Measurements from ENCODE around the gene MAML2. TPM values are rescaled to one million over a fixed set of nuclear protein-coding genes. Genes with fewer than 3 reads are reported as not detected.
A peak's percentile ranks its signal among the peaks of the same experiment; 100 is the strongest.

The MAML2 gene
- total and polyA plus RNA-seq, 2 of the 13 experiments (the other 11 are each of a cell fraction or from before 2014, with no cell fraction given) = 2.3 to 25.9 TPM

GRCh38 chr11:96137373-96137772 lies 205.6 kb downstream of the MAML2 start:
- 100% methylated on average over 2 of the region's 2 CpGs for WGBS (ENCODE audit: low lambda C conversion rate)
- ChIA-PET POLR2A (no interaction called here), CTCF (ENCODE audit: low intra/inter-chr PET ratio, low total read pairs) (no interaction called here)
- Histone ChIP-seq H3K79me2 (ENCODE audit: insufficient read depth, low read length) (no peaks in the 10 kb centered on the region), H3K4me1 (ENCODE audit: insufficient read depth, low read length) (peaks cover 19% of the 10 kb centered on the region), H2AFZ (ENCODE audit: low read length) (no peak overlapping the region), H3K27ac (ENCODE audit: extremely low read length, insufficient read depth, low read length) (no peak overlapping the region), H3K4me2 (ENCODE audit: low read depth, low read length) (no peak overlapping the region), H3K4me3 (replicated peaks in 1 of 3; ENCODE audit: insufficient read depth in 1 of 3, low read depth in 2 of 3, low read length in 3 of 3) (no peak overlapping the region), H3K9me3 (ENCODE audit: low read length) (no peaks in the 10 kb centered on the region), H4K20me1 (ENCODE audit: insufficient read depth, low read length) (no peaks in the 10 kb centered on the region), H3K9ac (ENCODE audit: insufficient read depth, low read depth, low read length) (no peak overlapping the region), H3K36me3 (replicated peaks in 1 of 2; ENCODE audit: control insufficient read depth in 1 of 2, insufficient read depth in 2 of 2, low read length in 2 of 2) (peaks cover 0 to 6% of the 10 kb centered on the region in 2 experiments; a peak in 3 of 5 replicates), H3K27me3 (ENCODE audit: control insufficient read depth in 1 of 2, insufficient read depth in 2 of 2, low read length in 2 of 2) (no peaks in the 10 kb centered on the region)
- TF ChIP-seq, protein P1, sequence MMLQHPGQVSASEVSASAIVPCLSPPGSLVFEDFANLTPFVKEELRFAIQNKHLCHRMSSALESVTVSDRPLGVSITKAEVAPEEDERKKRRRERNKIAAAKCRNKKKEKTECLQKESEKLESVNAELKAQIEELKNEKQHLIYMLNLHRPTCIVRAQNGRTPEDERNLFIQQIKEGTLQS (CRISPR knock-in tag; IDR thresholded peaks at IDR 0.05) = no peak
- TF ChIP-seq CENPT (CRISPR knock-in tag; IDR thresholded peaks at IDR 0.05; ENCODE audit: low read depth) (no peak), ZNF383 (CRISPR knock-in tag; IDR thresholded peaks at IDR 0.05; ENCODE audit: borderline replicate concordance) (no peak), SOX13 (IDR thresholded peaks at IDR 0.05) (no peak), SOX13 (CRISPR knock-in tag; conservative IDR thresholded peaks at IDR 0.05 in 1 of 2, IDR thresholded peaks at IDR 0.05 in 1 of 2) (peak in 1 of 2 experiments; percentile 35; a peak in 1 of 4 replicates)
- in situ Hi-C loops (cut with HindIII; ENCODE audit: extremely low pct_ligation_motif_present, low pct_unique_long_range_greater_than_20kb) (no loop called here), intact Hi-C loops (cut with micrococcal nuclease; ENCODE audit: unreplicated experiment) (no loop called here)
- FAIRE-seq (no peak), ATAC-seq (no peak), DNase-seq (ENCODE audit: low spot score) (no peak)
- no TSS peak for BruUV-seq (replicated peaks)

DNA sequence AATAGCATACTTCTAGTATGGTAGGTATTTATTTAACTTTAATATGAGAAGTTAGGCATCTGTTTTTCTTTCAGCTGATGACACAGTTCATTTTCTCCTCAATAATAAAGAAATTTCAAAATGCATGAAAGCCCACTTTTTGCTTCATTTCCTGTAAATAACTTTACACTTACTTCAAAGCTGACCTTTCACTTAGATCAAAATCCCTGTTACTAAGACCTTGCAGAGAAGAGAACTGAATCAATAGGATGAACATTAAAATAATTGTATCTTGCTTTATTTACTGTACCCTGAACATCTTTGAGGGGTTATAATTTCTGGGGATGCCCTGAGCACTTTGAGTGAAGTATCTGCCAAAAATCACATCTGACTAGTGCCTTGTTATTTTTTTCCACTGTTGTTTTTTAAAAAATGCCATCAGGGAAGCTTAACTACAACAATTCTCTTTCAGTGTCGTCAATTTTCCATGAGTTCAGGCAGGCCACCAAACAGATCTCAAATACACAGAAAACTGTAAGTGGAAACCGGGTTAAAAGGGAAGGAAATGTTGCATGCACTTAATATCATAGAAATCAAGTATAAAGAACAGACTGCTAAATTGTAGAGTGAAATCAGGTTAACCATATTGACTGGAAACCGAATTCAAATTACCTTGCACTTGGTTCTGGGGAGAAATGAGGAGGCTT lies 206.2 kb downstream of the MAML2 start:
- no TSS peak for BruUV-seq (replicated peaks)
- no peak for FAIRE-seq
- POLR2A ChIA-PET = no interaction called here
- CTCF ChIA-PET (ENCODE audit: low intra/inter-chr PET ratio, low total read pairs) = no interaction called here
- ATAC-seq = no peak
- no peak overlapping the region for H3K4me2 ChIP-seq (ENCODE audit: low read depth, low read length)
- WGBS (ENCODE audit: low lambda C conversion rate) = 95% methylated on average over 3 of the region's 3 CpGs
- peaks cover 0 to 5% of the 10 kb centered on the region in 2 experiments; a peak in 3 of 5 replicates for H3K36me3 ChIP-seq (replicated peaks in 1 of 2; ENCODE audit: control insufficient read depth in 1 of 2, insufficient read depth in 2 of 2, low read length in 2 of 2)
- no peak overlapping the region for H3K27ac ChIP-seq (ENCODE audit: extremely low read length, insufficient read depth, low read length)
- no peak for TF ChIP-seq DMAP1 (CRISPR knock-in tag; IDR thresholded peaks at IDR 0.05)
- TF ChIP-seq RXRB (CRISPR knock-in tag; IDR thresholded peaks at IDR 0.05; ENCODE audit: borderline replicate concordance) = 0 out of 2 replicates have a peak, but pooled peaks have one; percentile 13
- peak; percentile 75 for TF ChIP-seq PPARG (CRISPR knock-in tag; conservative IDR thresholded peaks at IDR 0.05)
- H2AFZ ChIP-seq (ENCODE audit: low read length) = no peak overlapping the region
- no peak for DNase-seq (ENCODE audit: low spot score)
- intact Hi-C loops (cut with micrococcal nuclease; ENCODE audit: unreplicated experiment) = no loop called here
- H3K9me3 ChIP-seq (ENCODE audit: low read length) = no peaks in the 10 kb centered on the region
- in situ Hi-C loops (cut with HindIII; ENCODE audit: extremely low pct_ligation_motif_present, low pct_unique_long_range_greater_than_20kb) = no loop called here
- H3K9ac ChIP-seq (ENCODE audit: insufficient read depth, low read depth, low read length) = no peak overlapping the region
- H4K20me1 ChIP-seq (ENCODE audit: insufficient read depth, low read length) = no peaks in the 10 kb centered on the region
- no peaks in the 10 kb centered on the region for H3K27me3 ChIP-seq (ENCODE audit: control insufficient read depth in 1 of 2, insufficient read depth in 2 of 2, low read length in 2 of 2)
- H3K79me2 ChIP-seq (ENCODE audit: insufficient read depth, low read length) = no peaks in the 10 kb centered on the region
- H3K4me3 ChIP-seq (replicated peaks in 1 of 3; ENCODE audit: insufficient read depth in 1 of 3, low read depth in 2 of 3, low read length in 3 of 3) = no peak overlapping the region
- H3K4me1 ChIP-seq (ENCODE audit: insufficient read depth, low read length) = peaks cover 25% of the 10 kb centered on the region
